GM12801 (cell line): ENCODE measurements around the gene LRRK1.

ENCODE experiments used
- TF ChIP-seq, protein P1 (sequence below): IDR thresholded peaks from one replicate; pipeline ENCODE4 v1.5.1; 2011; ENCODE audit warnings: control low read depth; ENCODE audit not compliant: insufficient read length; ENCODE audit errors: extremely low read depth

Gene LRRK1

GRCh38 chr15:101019366-101019896, 100.3 kb downstream of the LRRK1 start:
- TF ChIP-seq, protein P1, sequence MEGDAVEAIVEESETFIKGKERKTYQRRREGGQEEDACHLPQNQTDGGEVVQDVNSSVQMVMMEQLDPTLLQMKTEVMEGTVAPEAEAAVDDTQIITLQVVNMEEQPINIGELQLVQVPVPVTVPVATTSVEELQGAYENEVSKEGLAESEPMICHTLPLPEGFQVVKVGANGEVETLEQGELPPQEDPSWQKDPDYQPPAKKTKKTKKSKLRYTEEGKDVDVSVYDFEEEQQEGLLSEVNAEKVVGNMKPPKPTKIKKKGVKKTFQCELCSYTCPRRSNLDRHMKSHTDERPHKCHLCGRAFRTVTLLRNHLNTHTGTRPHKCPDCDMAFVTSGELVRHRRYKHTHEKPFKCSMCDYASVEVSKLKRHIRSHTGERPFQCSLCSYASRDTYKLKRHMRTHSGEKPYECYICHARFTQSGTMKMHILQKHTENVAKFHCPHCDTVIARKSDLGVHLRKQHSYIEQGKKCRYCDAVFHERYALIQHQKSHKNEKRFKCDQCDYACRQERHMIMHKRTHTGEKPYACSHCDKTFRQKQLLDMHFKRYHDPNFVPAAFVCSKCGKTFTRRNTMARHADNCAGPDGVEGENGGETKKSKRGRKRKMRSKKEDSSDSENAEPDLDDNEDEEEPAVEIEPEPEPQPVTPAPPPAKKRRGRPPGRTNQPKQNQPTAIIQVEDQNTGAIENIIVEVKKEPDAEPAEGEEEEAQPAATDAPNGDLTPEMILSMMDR: no peak

- TF ChIP-seq, protein P1: no peak
Observed at GRCh38 chr15:101020451-101020850, 101.3 kb downstream of the LRRK1 start.

DNA sequence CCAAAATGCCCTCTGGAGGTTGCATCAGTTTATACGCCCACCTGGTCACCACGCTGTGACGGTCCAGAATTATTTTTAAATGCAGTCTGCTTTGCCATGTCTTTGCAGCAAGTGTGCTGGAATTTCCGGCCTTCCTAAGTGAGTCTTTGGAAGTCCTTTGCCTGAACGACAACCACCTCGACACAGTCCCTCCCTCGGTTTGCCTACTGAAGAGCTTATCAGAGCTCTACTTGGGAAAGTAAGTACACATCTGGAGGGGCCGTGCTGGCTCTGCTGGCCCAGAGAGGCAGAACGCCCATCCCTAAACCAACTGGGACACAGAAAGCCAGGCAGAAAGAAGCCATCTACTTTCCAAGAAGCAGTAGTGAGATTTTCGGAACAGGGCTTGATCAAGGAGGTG, 101.8 kb downstream of the LRRK1 start:
- TF ChIP-seq, protein P1: no peak

DNA sequence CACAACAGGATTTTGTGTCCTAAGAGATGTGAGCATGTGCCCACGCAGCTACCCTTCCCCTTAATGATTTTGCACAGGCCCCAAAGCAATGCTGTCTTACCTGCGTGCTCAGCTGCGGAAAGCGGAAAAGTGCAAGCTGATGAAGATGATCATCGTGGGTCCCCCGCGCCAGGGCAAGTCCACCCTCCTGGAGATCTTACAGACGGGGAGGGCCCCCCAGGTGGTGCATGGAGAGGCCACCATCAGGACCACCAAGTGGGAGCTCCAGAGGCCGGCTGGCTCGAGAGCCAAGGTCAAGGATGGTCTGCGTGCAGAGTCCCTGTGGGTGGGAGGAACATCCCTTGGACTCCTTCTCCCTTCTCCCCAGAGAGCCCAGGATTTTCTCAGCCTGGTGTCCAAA, 103.1 kb downstream of the LRRK1 start:
- TF ChIP-seq, protein P1: no peak

GRCh38 chr15:101022876-101023275, 103.7 kb downstream of the LRRK1 start:
- TF ChIP-seq, protein P1: no peak

- TF ChIP-seq, protein P1: no peak
Observed at GRCh38 chr15:101023501-101024072, 104.4 kb downstream of the LRRK1 start.

- TF ChIP-seq, protein P1: no peak
Observed at GRCh38 chr15:101024073-101024695, 105.0 kb downstream of the LRRK1 start.
